ENCODE measurements around the gene HOXA5. TPM values are rescaled to one million over a fixed set of nuclear protein-coding genes. Genes with fewer than 3 reads are reported as not detected.

Gene HOXA5
- total RNA-seq, 4 donors from 2014 or later: 18.3 to 89.8 (median 31.6) TPM

DNA sequence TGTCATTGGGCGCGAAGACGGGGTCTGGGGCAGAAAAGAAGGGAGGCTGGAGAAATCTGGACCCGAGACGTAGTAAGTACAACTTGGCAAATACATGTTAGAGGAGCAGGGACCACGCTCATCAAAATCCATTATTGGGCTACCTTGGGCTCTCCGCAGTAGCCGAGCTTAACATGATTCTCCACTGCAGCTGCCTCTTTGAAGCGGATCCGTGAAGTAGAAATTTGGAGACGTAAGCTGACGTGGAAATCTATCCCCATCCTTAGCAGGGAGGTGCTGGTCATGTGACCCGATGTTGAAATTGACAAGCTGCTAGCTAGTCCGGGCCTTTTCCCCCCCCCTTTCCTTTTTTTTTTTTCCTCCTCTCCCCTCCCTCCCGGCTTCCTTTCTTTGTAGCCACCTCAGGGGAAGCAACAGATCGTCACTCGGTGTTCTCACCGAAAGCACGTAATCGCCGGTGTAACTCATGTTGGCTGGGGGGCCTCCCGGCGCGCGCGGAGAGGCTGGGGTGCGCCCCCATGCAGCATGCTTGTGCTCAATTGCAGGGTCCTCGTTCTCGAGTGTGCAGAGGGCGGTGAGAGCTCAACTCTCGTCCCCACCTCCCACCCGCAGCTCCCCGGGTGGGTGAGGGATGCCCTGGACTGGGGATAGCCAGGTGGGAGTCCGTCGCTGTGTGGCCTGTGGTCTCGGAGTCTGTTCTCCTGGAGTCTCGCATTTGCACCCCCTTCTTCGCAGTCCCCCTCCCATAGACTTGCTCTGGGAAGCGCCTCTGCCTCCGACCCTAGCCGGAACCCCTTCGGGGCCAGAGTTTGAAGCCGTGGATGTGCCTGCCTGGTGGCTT, 41.8 kb upstream of the HOXA5 start, which contains the start of gene HOXA11:
TSS of gene HOXA11 (minus strand) at position 220 of the 841 bp plus-strand sequence. CDS start at position 132, 88 bp downstream.
- H3K4me3 ChIP-seq: peak within 1 kb of the TSS; percentile 56 to 79 (median 70)
- in situ Hi-C loops (cut with MboI; ENCODE audit: low pct_ligation_motif_present in 1 of 4, low pct_unique_long_range_greater_than_20kb in 1 of 4, low sequenced_read_pairs in 3 of 4) (loop anchor here in 3 of 4 donors (10.0 to 25.0 kb wide), 2 partner anchors 1323 to 1330 kb away; no protein-coding TSS in a partner anchor), intact Hi-C loops (cut with DNase I; ENCODE audit: low total_unique reads) (loop anchor here (5.0 kb wide), 1 partner anchor 832 kb away; no protein-coding TSS in a partner anchor)
- 7 to 8% methylated on average over 11 to 42 of the region's 43 CpGs for WGBS, 2 donors (ENCODE audit: low coverage in 1 of 2)
- no peaks in the 10 kb centered on the region for H3K9me3 ChIP-seq
- no peaks in the 10 kb centered on the region for H3K36me3 ChIP-seq
- TF ChIP-seq POLR2AphosphoS5 (IDR thresholded peaks at IDR 0.05): peak; percentile 93 to 98 (median 96)
- TF ChIP-seq POLR2A (IDR thresholded peaks at IDR 0.05): peak; percentile 96
- TF ChIP-seq CTCF (IDR thresholded peaks at IDR 0.05): no peak
- DNase-seq: peak; percentile 83
- H3K4me1 ChIP-seq: peaks cover 29 to 73% (median 59%) of the 10 kb centered on the region in 4 donors
- peaks cover 64% of the 10 kb centered on the region for H3K27me3 ChIP-seq
- H3K27ac ChIP-seq: peak within 1 kb of the TSS; percentile 95 to 99 (median 98)

GRCh38 chr7:27184337-27185012, 41.0 kb upstream of the HOXA5 start:
- in situ Hi-C loops (cut with MboI; ENCODE audit: low pct_ligation_motif_present in 1 of 4, low pct_unique_long_range_greater_than_20kb in 1 of 4, low sequenced_read_pairs in 3 of 4): loop anchor here in 3 of 4 donors (10.0 to 25.0 kb wide), 2 partner anchors 1322 to 1330 kb away; no protein-coding TSS in a partner anchor
- Histone ChIP-seq H3K4me3 (peak overlapping the region; percentile 56 to 79 (median 70)), H3K4me1 (peaks cover 22 to 67% (median 54%) of the 10 kb centered on the region in 4 donors), H3K27ac (peak overlapping the region; percentile 95 to 99 (median 98)), H3K9me3 (no peaks in the 10 kb centered on the region), H3K27me3 (peaks cover 61% of the 10 kb centered on the region), H3K36me3 (no peaks in the 10 kb centered on the region)
- DNase-seq: peak; percentile 67
- 3% methylated on average over 36 of the region's 72 CpGs; no CpG with 5 or more reads in 1 of the 2 donors for WGBS, 2 donors (ENCODE audit: low coverage in 1 of 2)
- TF ChIP-seq EP300 (IDR thresholded peaks at IDR 0.05; ENCODE audit: low read depth) (no peak), CTCF (IDR thresholded peaks at IDR 0.05) (no peak), POLR2AphosphoS5 (IDR thresholded peaks at IDR 0.05) (peak; percentile 29 to 92 (median 61)), POLR2A (IDR thresholded peaks at IDR 0.05) (peak; percentile 72)
- intact Hi-C loops (cut with DNase I; ENCODE audit: low total_unique reads): loop anchor here (5.0 kb wide), 1 partner anchor 833 kb away; no protein-coding TSS in a partner anchor

GRCh38 chr7:27183682-27184336, 40.3 kb upstream of the HOXA5 start:
- 1 to 4% methylated on average over 4 to 30 of the region's 30 CpGs for WGBS, 2 donors (ENCODE audit: low coverage in 1 of 2)
- peaks cover 56% of the 10 kb centered on the region for H3K27me3 ChIP-seq
- H3K4me1 ChIP-seq: peaks cover 21 to 60% (median 48%) of the 10 kb centered on the region in 4 donors
- in situ Hi-C loops (cut with MboI; ENCODE audit: low pct_ligation_motif_present in 1 of 4, low pct_unique_long_range_greater_than_20kb in 1 of 4, low sequenced_read_pairs in 3 of 4): loop anchor here in 3 of 4 donors (10.0 to 25.0 kb wide), 2 partner anchors 1322 to 1329 kb away; no protein-coding TSS in a partner anchor
- H3K4me3 ChIP-seq: peak overlapping the region; percentile 56 to 79 (median 70)
- intact Hi-C loops (cut with DNase I; ENCODE audit: low total_unique reads): no loop called here
- peak overlapping the region; percentile 95 to 99 (median 98) for H3K27ac ChIP-seq
- H3K36me3 ChIP-seq: no peaks in the 10 kb centered on the region
- TF ChIP-seq POLR2AphosphoS5 (IDR thresholded peaks at IDR 0.05) (no peak), EP300 (IDR thresholded peaks at IDR 0.05; ENCODE audit: low read depth) (no peak), CTCF (IDR thresholded peaks at IDR 0.05) (no peak), POLR2A (IDR thresholded peaks at IDR 0.05) (no peak)
- no peaks in the 10 kb centered on the region for H3K9me3 ChIP-seq
- DNase-seq: peak; percentile 24
